GM23338 (cell line): ENCODE measurements around the gene ATF7IP. TPM values are rescaled to one million over a fixed set of nuclear protein-coding genes. Genes with fewer than 3 reads are reported as not detected.

Experiments
- CREB1 ChIP-seq: fragments of 250-450 bp; sonication (Bioruptor Pico); IDR thresholded peaks from 2 replicates; pipeline ENCODE4 v1.5.0; 2020; ENCODE audit warnings: low read depth, mild to moderate bottlenecking, moderate library complexity
- CTCF ChIP-seq, 2 experiments: fragments of 200-600 bp in 1 of 2; sonication (generic) in 1 of 2; conservative IDR thresholded peaks; 2 replicates each; pipeline versions ENCODE4 v1.5.1 to v1.6.1; 2016 to 2017; ENCODE audit warnings: antibody characterized with exemption in 2 of 2, low read depth in 2 of 2, mild to moderate bottlenecking in 2 of 2, moderate library complexity in 1 of 2
- ETS1 ChIP-seq: IDR thresholded peaks from 2 replicates; pipeline ENCODE4 v1.6.1; 2016; ENCODE audit warnings: antibody characterized with exemption
- EZH2 ChIP-seq: fragments of 200-600 bp; sonication (generic); IDR thresholded peaks from one replicate; pipeline ENCODE4 v1.8.0; 2017; ENCODE audit warnings: antibody characterized with exemption, mild to moderate bottlenecking, low read depth; ENCODE audit not compliant: unreplicated experiment
- EZH2phosphoT487 ChIP-seq: fragments of 200-600 bp; sonication (generic); IDR thresholded peaks from one replicate; pipeline ENCODE4 v1.8.1; 2018; ENCODE audit warnings: antibody characterized with exemption; ENCODE audit not compliant: unreplicated experiment
- NANOG ChIP-seq: IDR thresholded peaks from 2 replicates; pipeline ENCODE4 v1.6.1; 2016; ENCODE audit warnings: antibody characterized with exemption, borderline replicate concordance
- POLR2AphosphoS5 ChIP-seq: IDR thresholded peaks from 2 replicates; pipeline ENCODE4 v1.6.1; 2016; ENCODE audit warnings: antibody characterized with exemption, low read depth
- STAT1 ChIP-seq: IDR thresholded peaks from one replicate; pipeline ENCODE4 v1.6.1; 2016; ENCODE audit warnings: antibody characterized with exemption; ENCODE audit not compliant: unreplicated experiment
- ZNF114 ChIP-seq: fragments of 250-450 bp; sonication (Bioruptor Pico); IDR thresholded peaks from 2 replicates; pipeline ENCODE4 v1.5.0; 2020; ENCODE audit warnings: mild to moderate bottlenecking, moderate library complexity
- ZNF331 ChIP-seq: fragments of 250-450 bp; sonication (Bioruptor Pico); IDR thresholded peaks from 2 replicates; pipeline ENCODE4 v1.5.0; 2020; ENCODE audit warnings: low read depth, mild to moderate bottlenecking, moderate library complexity
- polyA plus RNA-seq: library from polyadenylated mRNA; unstranded; fragments of >200 nt; fragmentation: Nextera tagmentation; extraction: Ambion mirVana; gene quantifications from 2 replicates; pipeline ENCODE4 v1.2.1, GENCODE V29; 2016
- total RNA-seq: library from RNA; depleted of rRNA; stranded (reverse); fragments of >200 nt; shearing (Covaris generic); gene quantifications from 2 replicates; pipeline ENCODE4 v1.2.3, GENCODE V29; 2014
- TF ChIP-seq, protein P1 (sequence below): fragments of 250-450 bp; sonication (Bioruptor Pico); IDR thresholded peaks from 2 replicates; pipeline ENCODE4 v1.5.0; 2020; ENCODE audit warnings: mild to moderate bottlenecking, moderate library complexity

The ATF7IP gene
- total and polyA plus RNA-seq, 2 experiments from 2014 or later = 76.4 to 118 TPM

- TF ChIP-seq, protein P1, sequence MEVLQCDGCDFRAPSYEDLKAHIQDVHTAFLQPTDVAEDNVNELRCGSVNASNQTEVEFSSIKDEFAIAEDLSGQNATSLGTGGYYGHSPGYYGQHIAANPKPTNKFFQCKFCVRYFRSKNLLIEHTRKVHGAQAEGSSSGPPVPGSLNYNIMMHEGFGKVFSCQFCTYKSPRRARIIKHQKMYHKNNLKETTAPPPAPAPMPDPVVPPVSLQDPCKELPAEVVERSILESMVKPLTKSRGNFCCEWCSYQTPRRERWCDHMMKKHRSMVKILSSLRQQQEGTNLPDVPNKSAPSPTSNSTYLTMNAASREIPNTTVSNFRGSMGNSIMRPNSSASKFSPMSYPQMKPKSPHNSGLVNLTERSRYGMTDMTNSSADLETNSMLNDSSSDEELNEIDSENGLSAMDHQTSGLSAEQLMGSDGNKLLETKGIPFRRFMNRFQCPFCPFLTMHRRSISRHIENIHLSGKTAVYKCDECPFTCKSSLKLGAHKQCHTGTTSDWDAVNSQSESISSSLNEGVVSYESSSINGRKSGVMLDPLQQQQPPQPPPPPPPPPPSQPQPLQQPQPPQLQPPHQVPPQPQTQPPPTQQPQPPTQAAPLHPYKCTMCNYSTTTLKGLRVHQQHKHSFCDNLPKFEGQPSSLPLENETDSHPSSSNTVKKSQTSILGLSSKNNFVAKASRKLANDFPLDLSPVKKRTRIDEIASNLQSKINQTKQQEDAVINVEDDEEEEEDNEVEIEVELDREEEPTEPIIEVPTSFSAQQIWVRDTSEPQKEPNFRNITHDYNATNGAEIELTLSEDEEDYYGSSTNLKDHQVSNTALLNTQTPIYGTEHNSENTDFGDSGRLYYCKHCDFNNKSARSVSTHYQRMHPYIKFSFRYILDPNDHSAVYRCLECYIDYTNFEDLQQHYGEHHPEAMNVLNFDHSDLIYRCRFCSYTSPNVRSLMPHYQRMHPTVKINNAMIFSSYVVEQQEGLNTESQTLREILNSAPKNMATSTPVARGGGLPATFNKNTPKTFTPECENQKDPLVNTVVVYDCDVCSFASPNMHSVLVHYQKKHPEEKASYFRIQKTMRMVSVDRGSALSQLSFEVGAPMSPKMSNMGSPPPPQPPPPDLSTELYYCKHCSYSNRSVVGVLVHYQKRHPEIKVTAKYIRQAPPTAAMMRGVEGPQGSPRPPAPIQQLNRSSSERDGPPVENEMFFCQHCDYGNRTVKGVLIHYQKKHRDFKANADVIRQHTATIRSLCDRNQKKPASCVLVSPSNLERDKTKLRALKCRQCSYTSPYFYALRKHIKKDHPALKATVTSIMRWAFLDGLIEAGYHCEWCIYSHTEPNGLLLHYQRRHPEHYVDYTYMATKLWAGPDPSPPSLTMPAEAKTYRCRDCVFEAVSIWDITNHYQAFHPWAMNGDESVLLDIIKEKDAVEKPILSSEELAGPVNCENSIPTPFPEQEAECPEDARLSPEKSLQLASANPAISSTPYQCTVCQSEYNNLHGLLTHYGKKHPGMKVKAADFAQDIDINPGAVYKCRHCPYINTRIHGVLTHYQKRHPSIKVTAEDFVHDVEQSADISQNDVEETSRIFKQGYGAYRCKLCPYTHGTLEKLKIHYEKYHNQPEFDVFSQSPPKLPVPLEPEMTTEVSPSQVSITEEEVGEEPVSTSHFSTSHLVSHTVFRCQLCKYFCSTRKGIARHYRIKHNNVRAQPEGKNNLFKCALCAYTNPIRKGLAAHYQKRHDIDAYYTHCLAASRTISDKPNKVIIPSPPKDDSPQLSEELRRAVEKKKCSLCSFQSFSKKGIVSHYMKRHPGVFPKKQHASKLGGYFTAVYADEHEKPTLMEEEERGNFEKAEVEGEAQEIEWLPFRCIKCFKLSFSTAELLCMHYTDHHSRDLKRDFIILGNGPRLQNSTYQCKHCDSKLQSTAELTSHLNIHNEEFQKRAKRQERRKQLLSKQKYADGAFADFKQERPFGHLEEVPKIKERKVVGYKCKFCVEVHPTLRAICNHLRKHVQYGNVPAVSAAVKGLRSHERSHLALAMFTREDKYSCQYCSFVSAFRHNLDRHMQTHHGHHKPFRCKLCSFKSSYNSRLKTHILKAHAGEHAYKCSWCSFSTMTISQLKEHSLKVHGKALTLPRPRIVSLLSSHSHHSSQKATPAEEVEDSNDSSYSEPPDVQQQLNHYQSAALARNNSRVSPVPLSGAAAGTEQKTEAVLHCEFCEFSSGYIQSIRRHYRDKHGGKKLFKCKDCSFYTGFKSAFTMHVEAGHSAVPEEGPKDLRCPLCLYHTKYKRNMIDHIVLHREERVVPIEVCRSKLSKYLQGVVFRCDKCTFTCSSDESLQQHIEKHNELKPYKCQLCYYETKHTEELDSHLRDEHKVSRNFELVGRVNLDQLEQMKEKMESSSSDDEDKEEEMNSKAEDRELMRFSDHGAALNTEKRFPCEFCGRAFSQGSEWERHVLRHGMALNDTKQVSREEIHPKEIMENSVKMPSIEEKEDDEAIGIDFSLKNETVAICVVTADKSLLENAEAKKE (CRISPR knock-in tag) = no peak
- no peak for TF ChIP-seq CREB1 (CRISPR knock-in tag)
- no peak for TF ChIP-seq EZH2phosphoT487
- no peak for TF ChIP-seq EZH2
- TF ChIP-seq CTCF (conservative IDR thresholded peaks at IDR 0.05; ENCODE audit: low read depth in 2 of 2) = no peak
- TF ChIP-seq NANOG = no peak
- TF ChIP-seq ZNF114 (CRISPR knock-in tag) = no peak
- no peak for TF ChIP-seq ETS1
- TF ChIP-seq STAT1 = no peak
- TF ChIP-seq ZNF331 = no peak
- TF ChIP-seq POLR2AphosphoS5 = no peak
These were observed 42.7 kb downstream of the ATF7IP start (continued) for GRCh38 chr12:14408208-14408607.
